Spleen (tissue), 11 donors: Measurements from ENCODE around the gene EN1. TPM values are rescaled to one million over a fixed set of nuclear protein-coding genes. Genes with fewer than 3 reads are reported as not detected.

ENCODE experiments used
- DNase-seq: peaks from one replicate; pipeline ENCODE4 v3.0.0-alpha.2; 2020
- H3K27ac ChIP-seq, 8 donors: fragments of 200-600 bp; sonication (generic) in 7 of 8; 1 replicate in 4 of 8; 2 replicates in 4 of 8; pipeline versions ENCODE4 v1.5.0 to v1.8.0; 2016 to 2021; ENCODE audit warnings: inconsistent platforms in 4 of 8, mild to moderate bottlenecking in 4 of 8, moderate library complexity in 1 of 8
- H3K27me3 ChIP-seq, 7 donors: fragments of 200-600 bp; sonication (generic) in 6 of 7; replicated peaks in 1 of 7; 1 replicate in 4 of 7; 2 replicates in 3 of 7; pipeline versions ENCODE4 v1.5.0 to v1.8.0; 2016 to 2021; ENCODE audit warnings: inconsistent platforms in 3 of 7, mild to moderate bottlenecking in 1 of 7
- H3K36me3 ChIP-seq, 6 donors: fragments of 200-600 bp; sonication (generic) in 5 of 6; 1 replicate in 4 of 6; 2 replicates in 2 of 6; pipeline versions ENCODE4 v1.5.0 to v1.8.0; 2016 to 2021; ENCODE audit warnings: inconsistent platforms in 2 of 6
- H3K4me1 ChIP-seq, 6 donors: fragments of 200-600 bp; sonication (generic) in 5 of 6; 1 replicate in 3 of 6; 2 replicates in 3 of 6; pipeline versions ENCODE4 v1.5.0 to v1.8.0; 2016 to 2021; ENCODE audit warnings: inconsistent platforms in 3 of 6
- H3K4me3 ChIP-seq, 8 donors: fragments of 200-600 bp; sonication (generic) in 7 of 8; 1 replicate in 4 of 8; 2 replicates in 4 of 8; pipeline versions ENCODE4 v1.5.0 to v1.8.0; 2016 to 2021; ENCODE audit warnings: inconsistent platforms in 4 of 8, mild to moderate bottlenecking in 4 of 8, moderate library complexity in 2 of 8
- H3K9me3 ChIP-seq, 8 donors: fragments of 200-600 bp; sonication (generic) in 7 of 8; 1 replicate in 4 of 8; 2 replicates in 4 of 8; pipeline versions ENCODE4 v1.5.0 to v1.8.0; 2016 to 2021; ENCODE audit warnings: inconsistent platforms in 4 of 8
- POLR2A ChIP-seq, 3 donors: fragments of 450-650 bp; IDR thresholded peaks; one replicate each; pipeline ENCODE4 v1.5.1; 2017; ENCODE audit warnings: antibody characterized with exemption in 3 of 3, mild to moderate bottlenecking in 1 of 3
- POLR2AphosphoS5 ChIP-seq, 3 donors: sonication (generic); formaldehyde crosslinking; IDR thresholded peaks; one replicate each; pipeline ENCODE4 v1.5.1; 2017; ENCODE audit warnings: antibody characterized with exemption in 3 of 3
- WGBS, 5 donors: extraction: QIAGEN DNeasy Blood & Tissue Kit in 3 of 5; methylation state at CpG; one replicate each; pipeline versions ENCODE4 v1.1.5 to v1.1.7; 2013 to 2018; 5-methylcytosine and 5-hydroxymethylcytosine counted together
- intact Hi-C: fragments of 100-400 bp; cut with DNase I; formaldehyde crosslinking; loops from one replicate; pipeline ENCODE4 v1.15.0; 2023; ENCODE audit warnings: low total_unique reads
- polyA plus RNA-seq, 3 donors: library from polyadenylated mRNA; stranded (reverse); fragments of 200-250 nt; gene quantifications; one replicate each; pipeline ENCODE4 v1.2.1, GENCODE V29; 2013
- total RNA-seq, 7 donors: library from RNA; depleted of rRNA in 3 of 7; stranded (reverse); fragments of >200 nt in 3 of 7; fragmentation: NEBNext Ultra II Directional in 4 of 7; extraction: Animal tissue kit (Norgen Biotek cat#: 25700) in 4 of 7; gene quantifications; one replicate each; pipeline versions ENCODE4 v1.1.0 to v1.2.1, GENCODE V29; 2016 to 2021
- TF ChIP-seq, protein P1 (sequence below), 11 experiments: fragments of 200-600 bp in 7 of 11; fragments of 450-650 bp in 4 of 11; sonication (generic) in 4 of 11; IDR thresholded peaks in 8 of 11; conservative IDR thresholded peaks in 3 of 11; 1 replicate in 7 of 11; 2 replicates in 4 of 11; pipeline versions ENCODE4 v1.4.0 to v1.8.0; 2016 to 2021; ENCODE audit warnings: antibody characterized with exemption in 11 of 11, inconsistent platforms in 4 of 11, mild to moderate bottlenecking in 1 of 11
- donor health status: healthy with polysubstance abuse.
- donor health status: DM: no; HTN: no; CAD: no; lungs with moderate emphysema.
- donor health status: DM: no; HTN: no; CAD: no.
- donor health status: Bipolar disorder and iron deficiency.
- donor health status: healthy.
- donor health status: DM: no; HTN: no; CAD: no.
- donor health status: DM: yes; HTN: yes; CAD: no.

EN1 gene
- total and polyA plus RNA-seq, 10 donors = not detected

DNA sequence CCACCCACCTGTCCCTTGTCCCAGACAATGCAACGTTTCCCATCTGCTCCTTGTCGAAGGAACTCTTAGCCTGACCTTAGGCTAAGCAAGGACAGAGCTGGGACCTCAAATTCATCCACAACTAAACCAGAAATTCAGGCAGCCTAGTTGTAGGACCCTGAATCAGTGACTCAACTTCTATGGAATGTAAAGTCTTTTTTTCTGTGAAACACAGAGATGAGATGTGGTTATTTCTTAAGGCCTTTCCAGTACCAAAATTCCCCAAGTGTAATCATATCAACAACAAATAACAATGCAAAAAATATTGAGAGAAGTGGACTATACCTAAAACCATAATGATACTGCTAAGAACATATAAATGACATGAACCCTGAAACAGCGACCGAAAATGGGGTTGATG lies 46.7 kb downstream of the EN1 start:
- Histone ChIP-seq H3K4me3 (no peak overlapping the region), H3K27me3 (peaks cover 0 to 58% (median 0%) of the 10 kb centered on the region in 7 donors), H3K36me3 (no peaks in the 10 kb centered on the region), H3K9me3 (no peaks in the 10 kb centered on the region), H3K4me1 (no peaks in the 10 kb centered on the region), H3K27ac (no peak overlapping the region)
- intact Hi-C loops = no loop called here
- TF ChIP-seq POLR2A (IDR thresholded peaks at IDR 0.05) = no peak
- TF ChIP-seq POLR2AphosphoS5 (IDR thresholded peaks at IDR 0.05) = no peak
- TF ChIP-seq, protein P1, sequence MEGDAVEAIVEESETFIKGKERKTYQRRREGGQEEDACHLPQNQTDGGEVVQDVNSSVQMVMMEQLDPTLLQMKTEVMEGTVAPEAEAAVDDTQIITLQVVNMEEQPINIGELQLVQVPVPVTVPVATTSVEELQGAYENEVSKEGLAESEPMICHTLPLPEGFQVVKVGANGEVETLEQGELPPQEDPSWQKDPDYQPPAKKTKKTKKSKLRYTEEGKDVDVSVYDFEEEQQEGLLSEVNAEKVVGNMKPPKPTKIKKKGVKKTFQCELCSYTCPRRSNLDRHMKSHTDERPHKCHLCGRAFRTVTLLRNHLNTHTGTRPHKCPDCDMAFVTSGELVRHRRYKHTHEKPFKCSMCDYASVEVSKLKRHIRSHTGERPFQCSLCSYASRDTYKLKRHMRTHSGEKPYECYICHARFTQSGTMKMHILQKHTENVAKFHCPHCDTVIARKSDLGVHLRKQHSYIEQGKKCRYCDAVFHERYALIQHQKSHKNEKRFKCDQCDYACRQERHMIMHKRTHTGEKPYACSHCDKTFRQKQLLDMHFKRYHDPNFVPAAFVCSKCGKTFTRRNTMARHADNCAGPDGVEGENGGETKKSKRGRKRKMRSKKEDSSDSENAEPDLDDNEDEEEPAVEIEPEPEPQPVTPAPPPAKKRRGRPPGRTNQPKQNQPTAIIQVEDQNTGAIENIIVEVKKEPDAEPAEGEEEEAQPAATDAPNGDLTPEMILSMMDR (IDR thresholded peaks at IDR 0.05 in 8 of 11, conservative IDR thresholded peaks at IDR 0.05 in 3 of 11) = no peak
- 67 to 84% (median 80%) methylated on average over 4 of the region's 4 CpGs for WGBS, 5 donors
- DNase-seq = no peak

DNA sequence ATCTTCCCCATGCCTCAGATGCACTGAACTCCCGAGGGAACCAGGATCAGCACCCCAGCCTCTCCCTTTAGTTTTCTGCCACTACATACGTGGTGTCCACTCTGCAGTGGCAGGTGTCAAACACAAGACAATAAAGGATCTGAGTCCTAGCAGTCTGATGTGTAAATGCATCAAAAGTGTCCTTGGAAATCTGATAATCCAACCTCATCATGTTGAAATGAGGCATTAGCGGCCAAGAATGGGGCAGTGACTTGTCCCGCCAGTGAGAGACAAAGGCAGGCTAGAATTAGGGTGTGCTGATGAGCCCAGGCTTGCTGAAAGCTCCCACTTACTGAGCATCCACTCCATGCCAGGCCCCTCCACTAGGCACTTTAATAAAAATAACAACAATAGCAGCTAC lies 52.9 kb downstream of the EN1 start:
- H3K4me1 ChIP-seq = no peaks in the 10 kb centered on the region
- no peaks in the 10 kb centered on the region for H3K36me3 ChIP-seq
- 72 to 85% (median 79%) methylated on average over 4 of the region's 4 CpGs for WGBS, 5 donors
- H3K4me3 ChIP-seq = no peak overlapping the region
- H3K9me3 ChIP-seq = no peaks in the 10 kb centered on the region
- TF ChIP-seq POLR2A (IDR thresholded peaks at IDR 0.05) (no peak), POLR2AphosphoS5 (IDR thresholded peaks at IDR 0.05) (no peak)
- TF ChIP-seq, protein P1 (IDR thresholded peaks at IDR 0.05 in 8 of 11, conservative IDR thresholded peaks at IDR 0.05 in 3 of 11) = no peak
- intact Hi-C loops = no loop called here
- DNase-seq = no peak
- no peak overlapping the region for H3K27ac ChIP-seq
- peaks cover 0 to 58% (median 0%) of the 10 kb centered on the region in 7 donors for H3K27me3 ChIP-seq

Other genes starting within 250 kb of the EN1 start
- gene MARCO, start 94.5 kb upstream of the EN1 start, total RNA-seq = 100 to 1,000 TPM in 1 of 7 donors, 10 to 100 TPM in 6; 16.8 to 155 (median 39.4) TPM
- gene MARCO, start 94.5 kb upstream of the EN1 start, polyA plus RNA-seq = 10 to 100 TPM in 1 of 3 donors, 1 to 10 TPM in 2; 3.0 to 10.0 (median 4.8) TPM